Breast epithelium (tissue), 3 donors: Measurements from ENCODE around the gene LGALS9C.
"Not testable (repeated sequence)": the region's sequence is repeated elsewhere in the genome, so short reads cannot be mapped to it uniquely, and the experiment has no call there.

ENCODE experiments used
- CTCF ChIP-seq, 3 donors: fragments of 450-650 bp; IDR thresholded peaks; one replicate each; pipeline ENCODE4 v1.5.1; 2016 to 2017; ENCODE audit warnings: antibody characterized with exemption in 3 of 3, mild to moderate bottlenecking in 3 of 3, moderate library complexity in 3 of 3
- POLR2A ChIP-seq: fragments of 450-650 bp; IDR thresholded peaks from one replicate; pipeline ENCODE4 v1.6.1; 2016; ENCODE audit warnings: antibody characterized with exemption, mild to moderate bottlenecking, moderate library complexity

GRCh38 chr17:18469837-18470236, 6.8 kb upstream of the LGALS9C start:
- TF ChIP-seq CTCF (IDR thresholded peaks at IDR 0.05); POLR2A: not testable (repeated sequence)
